Fibroblast of mammary gland (primary cell): ENCODE measurements around the gene OBP2A.
"Not testable (repeated sequence)": the region's sequence is repeated elsewhere in the genome, so short reads cannot be mapped to it uniquely, and the experiment has no call there.

ENCODE experiments used
- DNase-seq: peaks from one replicate; pipeline ENCODE4 v3.0.0-alpha.2; 2010; ENCODE audit warnings: low read depth
- H3K4me3 ChIP-seq: 2 replicates; pipeline ENCODE4 v1.5.1; 2011; ENCODE audit warnings: low read depth, mild to moderate bottlenecking, low read length, moderate library complexity; ENCODE audit not compliant: control insufficient read depth
- CTCF ChIP-seq: conservative IDR thresholded peaks from 2 replicates; pipeline ENCODE4 v1.5.1; 2011; ENCODE audit warnings: low read depth, low read length, inconsistent platforms; ENCODE audit not compliant: control insufficient read depth, insufficient read depth

OBP2A gene

DNA sequence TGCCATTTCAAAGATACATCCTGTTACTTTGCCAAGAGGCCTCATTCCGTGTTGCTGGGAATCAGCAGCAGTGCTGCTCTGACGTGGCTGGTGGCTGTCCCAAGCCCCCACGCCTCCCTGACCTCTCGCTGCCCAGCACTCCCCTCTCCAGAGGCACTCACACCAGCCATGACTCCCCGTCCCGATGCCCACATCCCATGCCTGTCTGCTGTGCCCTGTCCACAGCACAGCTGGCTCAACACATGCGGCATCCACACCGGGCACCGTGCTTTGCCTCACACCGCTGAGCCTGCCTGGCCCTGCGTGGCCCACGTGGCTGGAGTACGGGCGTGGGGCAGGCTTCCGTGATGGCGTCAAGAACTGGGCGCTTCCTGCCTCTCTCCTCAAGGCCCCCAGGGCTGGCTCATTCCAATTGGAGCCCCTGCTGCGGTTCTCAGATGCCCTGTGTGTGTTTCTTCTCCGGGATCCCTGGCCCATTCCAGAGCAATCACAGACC lies 32.5 kb upstream of the OBP2A start:
- no peak overlapping the region for H3K4me3 ChIP-seq
- TF ChIP-seq CTCF, result no peak
- no peak for DNase-seq

GRCh38 chr9:135513906-135514305 lies 32.0 kb upstream of the OBP2A start:
- not testable (repeated sequence) for DNase-seq, H3K4me3 ChIP-seq

- DNase-seq, result no peak
- no peak for TF ChIP-seq CTCF
- H3K4me3 ChIP-seq, result no peak overlapping the region
These were observed 31.4 kb upstream of the OBP2A start for GRCh38 chr9:135514342-135515082.

DNA sequence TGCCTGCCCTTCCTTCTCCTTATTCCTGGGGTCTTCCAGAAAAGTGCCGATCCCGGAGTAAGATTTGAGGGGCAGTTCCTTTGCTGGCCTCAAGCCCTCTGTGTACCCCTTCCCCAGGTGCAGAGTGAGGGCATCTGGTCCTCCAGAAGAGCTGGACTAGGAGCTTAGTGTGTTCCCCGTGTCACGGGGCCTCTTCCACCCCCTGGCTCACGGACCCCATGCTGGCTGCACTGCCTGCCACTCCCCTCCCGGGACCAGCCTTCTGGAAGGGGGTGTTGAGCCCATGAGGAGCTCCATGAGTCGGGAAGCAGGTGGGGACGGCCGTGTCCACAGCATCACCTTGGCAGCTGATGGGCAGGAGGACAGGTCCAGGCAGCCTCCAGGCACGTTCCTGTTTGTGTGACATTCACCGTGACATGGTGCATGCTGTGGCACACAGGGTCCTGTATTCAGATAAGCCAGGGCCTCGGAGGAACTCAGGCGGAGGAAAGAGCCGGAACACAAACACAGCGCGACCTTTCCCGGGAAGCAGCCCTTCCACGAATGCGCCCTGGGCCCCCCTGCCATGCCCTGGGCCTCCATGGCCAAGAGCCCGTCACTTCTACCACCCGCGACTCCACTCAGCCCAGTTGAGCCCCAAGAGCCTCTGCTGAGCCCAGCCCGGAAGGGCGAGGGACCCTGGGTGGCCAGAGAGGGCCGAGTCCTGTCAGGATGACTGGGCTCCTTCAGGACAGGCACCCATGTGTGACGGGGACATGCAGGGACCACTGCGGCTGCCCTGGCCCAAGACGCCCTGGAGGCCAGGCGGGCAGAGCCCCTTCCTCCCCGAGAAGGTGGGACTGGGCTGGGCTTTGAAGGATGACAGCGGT lies 30.6 kb upstream of the OBP2A start:
- DNase-seq, result no peak
- no peak for TF ChIP-seq CTCF

GRCh38 chr9:135516132-135516860 lies 29.6 kb upstream of the OBP2A start:
- no peak overlapping the region for H3K4me3 ChIP-seq
- no peak for TF ChIP-seq CTCF
- no peak for DNase-seq

More for the DNA sequence above, 30.6 kb upstream of the OBP2A start:
- no peak overlapping the region for H3K4me3 ChIP-seq

DNA sequence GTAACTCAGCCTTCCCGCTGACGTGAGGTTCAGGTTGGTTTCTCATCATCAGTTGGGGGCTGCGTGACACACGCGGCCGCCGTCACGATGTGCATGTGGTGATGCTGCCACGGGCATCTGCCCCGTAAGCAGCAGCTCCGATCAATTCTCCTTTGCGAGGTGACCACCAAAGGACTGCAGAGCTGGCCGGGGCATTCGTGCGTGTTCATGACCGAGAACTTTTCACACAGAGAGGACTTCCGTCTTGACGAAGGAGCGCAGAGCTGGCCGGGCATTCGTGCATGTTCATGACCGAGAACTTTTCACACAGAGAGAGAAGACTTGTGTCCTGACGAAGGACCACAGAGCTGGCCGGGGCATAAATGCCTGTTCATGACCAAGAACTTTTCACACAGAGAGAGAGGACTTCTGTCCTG lies 28.5 kb upstream of the OBP2A start:
- H3K4me3 ChIP-seq, result no peak overlapping the region
- no peak for DNase-seq
- TF ChIP-seq CTCF, result no peak
